ENCODE measurements around the gene AGAP4.
"Not testable (repeated sequence)": the region's sequence is repeated elsewhere in the genome, so short reads cannot be mapped to it uniquely, and the experiment has no call there.

AGAP4 gene

DNA sequence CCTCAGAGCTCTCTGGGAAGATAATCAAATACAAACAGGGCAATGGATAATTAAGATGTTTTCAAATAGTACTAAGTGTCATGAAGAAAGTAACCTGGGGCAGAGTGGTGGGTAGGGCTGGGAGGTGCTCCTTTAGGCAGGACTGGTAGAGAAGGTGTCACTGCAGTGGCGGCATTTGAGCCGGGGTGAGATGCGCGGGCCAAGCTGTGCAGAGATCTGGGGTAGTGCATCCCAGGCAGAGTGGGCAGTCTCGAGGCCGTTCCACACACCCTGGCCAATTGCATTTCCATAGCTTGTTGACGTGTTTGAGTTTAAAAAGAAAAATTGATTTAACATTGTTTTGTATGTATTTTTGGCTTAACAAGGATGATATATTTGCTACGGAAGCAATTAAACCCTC, 57.3 kb downstream of the AGAP4 start:
- DNase-seq = not testable (repeated sequence)

- not testable (repeated sequence) for DNase-seq
These were observed 60.0 kb downstream of the AGAP4 start for GRCh38 chr10:45787212-45787741.

- DNase-seq = not testable (repeated sequence)
These were observed 61.1 kb downstream of the AGAP4 start for GRCh38 chr10:45786217-45786616.

All from NCI-H2227 treated with DMSO at 0.1 percent for 48 hours (cell line).